Ovary (tissue), 3 donors: ENCODE results near the gene BRD3.

ENCODE experiments used
- CTCF ChIP-seq, 3 donors: fragments of 450-650 bp in 2 of 3; fragments of 200-600 bp in 1 of 3; IDR thresholded peaks; one replicate each; pipeline versions ENCODE4 v1.5.1 to v1.8.0; 2016 to 2022; ENCODE audit warnings: antibody characterized with exemption in 3 of 3, mild to moderate bottlenecking in 1 of 3
- EP300 ChIP-seq: sonication (generic); formaldehyde crosslinking; IDR thresholded peaks from one replicate; pipeline ENCODE4 v1.6.1; 2017; ENCODE audit warnings: antibody characterized with exemption
- POLR2A ChIP-seq: fragments of 450-650 bp; IDR thresholded peaks from one replicate; pipeline ENCODE4 v1.6.1; 2017; ENCODE audit warnings: antibody characterized with exemption, mild to moderate bottlenecking, moderate library complexity
- donor health status: DM: no; HTN: no; CAD: no.

GRCh38 chr9:134061688-134062371 is 6.0 kb downstream of the BRD3 start:
- no peak for TF ChIP-seq CTCF (IDR thresholded peaks at IDR 0.05)
- no peak for TF ChIP-seq POLR2A
- no peak for TF ChIP-seq EP300
